Uterus (tissue), 4 donors: ENCODE results near the gene COL27A1. TPM values are rescaled to one million over a fixed set of nuclear protein-coding genes. Genes with fewer than 3 reads are reported as not detected.

Experiments used
- DNase-seq, 2 donors: peaks; one replicate each; pipeline ENCODE4 v3.0.0-alpha.2; 2019 to 2020
- H3K27ac ChIP-seq, 2 donors: fragments of 200-600 bp; sonication (generic); 1 replicate in 1 of 2; 2 replicates in 1 of 2; pipeline ENCODE4 v1.5.1; 2016 to 2018
- H3K27me3 ChIP-seq, 2 donors: fragments of 200-600 bp; sonication (generic); one replicate each; pipeline ENCODE4 v1.5.1; 2018 to 2019; ENCODE audit warnings: control low read depth in 1 of 2
- H3K36me3 ChIP-seq, 2 donors: fragments of 200-600 bp; sonication (generic); one replicate each; pipeline ENCODE4 v1.5.1; 2019; ENCODE audit warnings: control low read depth in 1 of 2
- H3K4me1 ChIP-seq, 2 donors: fragments of 200-600 bp; sonication (generic); one replicate each; pipeline ENCODE4 v1.5.1; 2018 to 2019; ENCODE audit warnings: control low read depth in 1 of 2
- H3K4me3 ChIP-seq, 2 donors: fragments of 200-600 bp; sonication (generic); 1 replicate in 1 of 2; 2 replicates in 1 of 2; pipeline ENCODE4 v1.5.1; 2018 to 2019; ENCODE audit warnings: mild to moderate bottlenecking in 1 of 2
- H3K9me3 ChIP-seq, 2 donors: fragments of 200-600 bp; sonication (generic); one replicate each; pipeline ENCODE4 v1.5.1; 2019; ENCODE audit warnings: control low read depth in 1 of 2
- POLR2A ChIP-seq, 2 donors: fragments of 450-650 bp; IDR thresholded peaks; one replicate each; pipeline ENCODE4 v1.6.1; 2016; ENCODE audit warnings: antibody characterized with exemption in 2 of 2, mild to moderate bottlenecking in 1 of 2, moderate library complexity in 1 of 2
- intact Hi-C: fragments of 100-400 bp; cut with DNase I; formaldehyde crosslinking; loops from one replicate; pipeline ENCODE4 v1.15.1; 2023; ENCODE audit warnings: low total_unique reads
- total RNA-seq, 4 donors: library from RNA; depleted of rRNA in 3 of 4; stranded (reverse); fragments of >200 nt in 3 of 4; gene quantifications; one replicate each; pipeline versions ENCODE4 v1.1.0 to v1.2.4, GENCODE V29; 2014 to 2023
- TF ChIP-seq, protein P1 (sequence below), 4 experiments: fragments of 200-600 bp in 2 of 4; fragments of 450-650 bp in 2 of 4; sonication (generic) in 2 of 4; IDR thresholded peaks; one replicate each; pipeline ENCODE4 v1.5.1; 2016 to 2019; ENCODE audit warnings: antibody characterized with exemption in 4 of 4, mild to moderate bottlenecking in 2 of 4, moderate library complexity in 1 of 4
- donor health status: DM: yes; HTN: yes; CAD: no.

Gene COL27A1
- total RNA-seq, 4 donors from 2014 or later: 7.9 to 52.9 (median 43.3) TPM

- H3K4me1 ChIP-seq: no peaks in the 10 kb centered on the region
- intact Hi-C loops: no loop called here
- DNase-seq: peak; percentile 15 to 16
- no peaks in the 10 kb centered on the region for H3K9me3 ChIP-seq
- no peak overlapping the region for H3K27ac ChIP-seq
- H3K27me3 ChIP-seq: no peaks in the 10 kb centered on the region
- H3K36me3 ChIP-seq: no peaks in the 10 kb centered on the region
- TF ChIP-seq, protein P1, sequence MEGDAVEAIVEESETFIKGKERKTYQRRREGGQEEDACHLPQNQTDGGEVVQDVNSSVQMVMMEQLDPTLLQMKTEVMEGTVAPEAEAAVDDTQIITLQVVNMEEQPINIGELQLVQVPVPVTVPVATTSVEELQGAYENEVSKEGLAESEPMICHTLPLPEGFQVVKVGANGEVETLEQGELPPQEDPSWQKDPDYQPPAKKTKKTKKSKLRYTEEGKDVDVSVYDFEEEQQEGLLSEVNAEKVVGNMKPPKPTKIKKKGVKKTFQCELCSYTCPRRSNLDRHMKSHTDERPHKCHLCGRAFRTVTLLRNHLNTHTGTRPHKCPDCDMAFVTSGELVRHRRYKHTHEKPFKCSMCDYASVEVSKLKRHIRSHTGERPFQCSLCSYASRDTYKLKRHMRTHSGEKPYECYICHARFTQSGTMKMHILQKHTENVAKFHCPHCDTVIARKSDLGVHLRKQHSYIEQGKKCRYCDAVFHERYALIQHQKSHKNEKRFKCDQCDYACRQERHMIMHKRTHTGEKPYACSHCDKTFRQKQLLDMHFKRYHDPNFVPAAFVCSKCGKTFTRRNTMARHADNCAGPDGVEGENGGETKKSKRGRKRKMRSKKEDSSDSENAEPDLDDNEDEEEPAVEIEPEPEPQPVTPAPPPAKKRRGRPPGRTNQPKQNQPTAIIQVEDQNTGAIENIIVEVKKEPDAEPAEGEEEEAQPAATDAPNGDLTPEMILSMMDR (IDR thresholded peaks at IDR 0.05): no peak
- TF ChIP-seq POLR2A (IDR thresholded peaks at IDR 0.05): no peak
- H3K4me3 ChIP-seq: no peak overlapping the region
Observed at GRCh38 chr9:114287001-114287762, 131.8 kb downstream of the COL27A1 start.

- H3K27ac ChIP-seq: no peak overlapping the region
- H3K4me3 ChIP-seq: no peak overlapping the region
- DNase-seq: peak; percentile 8 to 14
- H3K27me3 ChIP-seq: no peaks in the 10 kb centered on the region
- H3K4me1 ChIP-seq: no peaks in the 10 kb centered on the region
- intact Hi-C loops: no loop called here
- no peaks in the 10 kb centered on the region for H3K36me3 ChIP-seq
- TF ChIP-seq POLR2A (IDR thresholded peaks at IDR 0.05): no peak
- TF ChIP-seq, protein P1 (IDR thresholded peaks at IDR 0.05): no peak
- H3K9me3 ChIP-seq: no peaks in the 10 kb centered on the region
Observed at GRCh38 chr9:114287763-114288192, 132.4 kb downstream of the COL27A1 start.

- intact Hi-C loops: no loop called here
- H3K27me3 ChIP-seq: no peaks in the 10 kb centered on the region
- no peak overlapping the region for H3K4me3 ChIP-seq
- H3K4me1 ChIP-seq: no peaks in the 10 kb centered on the region
- TF ChIP-seq, protein P1 (IDR thresholded peaks at IDR 0.05): no peak
- TF ChIP-seq POLR2A (IDR thresholded peaks at IDR 0.05): no peak
- peak; percentile 11 to 15 for DNase-seq
- H3K9me3 ChIP-seq: no peaks in the 10 kb centered on the region
- H3K36me3 ChIP-seq: no peaks in the 10 kb centered on the region
- H3K27ac ChIP-seq: no peak overlapping the region
Observed at GRCh38 chr9:114288193-114289091, 133.1 kb downstream of the COL27A1 start.

DNA sequence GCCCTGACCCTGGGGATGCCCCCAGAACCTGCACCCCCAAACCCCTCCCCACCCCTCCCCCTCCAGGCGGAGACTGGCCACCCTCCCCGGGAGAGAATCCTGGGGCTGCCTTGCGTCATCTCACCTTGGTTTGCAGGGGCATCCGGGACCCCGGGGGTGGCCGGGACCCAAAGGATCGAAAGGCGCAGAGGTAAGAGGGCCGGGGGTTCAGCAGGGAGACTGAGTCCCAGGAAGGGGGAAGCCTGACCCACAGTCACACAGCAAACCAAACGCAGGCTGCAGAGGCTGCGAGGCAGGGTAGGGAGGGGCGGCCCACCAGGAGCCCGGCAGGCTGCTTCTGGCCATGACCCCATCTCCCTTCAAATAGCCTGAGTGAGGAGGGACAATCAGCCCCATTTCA lies 133.8 kb downstream of the COL27A1 start:
- Histone ChIP-seq H3K27ac (no peak overlapping the region), H3K27me3 (no peaks in the 10 kb centered on the region), H3K36me3 (no peaks in the 10 kb centered on the region), H3K9me3 (no peaks in the 10 kb centered on the region), H3K4me3 (no peak overlapping the region), H3K4me1 (no peaks in the 10 kb centered on the region)
- peak in 1 of 2 donors; percentile 10 for DNase-seq
- no peak for TF ChIP-seq POLR2A (IDR thresholded peaks at IDR 0.05)
- TF ChIP-seq, protein P1 (IDR thresholded peaks at IDR 0.05): no peak
- intact Hi-C loops: no loop called here
